SKM-1 treated with dmso at 0.1 percent for 144 hours (cell line): ENCODE data around the gene YIPF5.

Source experiments
- DNase-seq: peaks from one replicate; lab custom pipeline; 2025; ENCODE audit not compliant: unreplicated experiment; lab: John Stamatoyannopoulos, UW

Gene YIPF5

GRCh38 chr5:144183254-144183889 lies 12.9 kb upstream of the YIPF5 start:
- no peak for DNase-seq

- no peak for DNase-seq
These were observed 8.8 kb upstream of the YIPF5 start for GRCh38 chr5:144179226-144179625.

GRCh38 chr5:144177548-144177947 lies 7.1 kb upstream of the YIPF5 start:
- no peak for DNase-seq

GRCh38 chr5:144173766-144174165 lies 3.3 kb upstream of the YIPF5 start:
- DNase-seq: no peak

DNA sequence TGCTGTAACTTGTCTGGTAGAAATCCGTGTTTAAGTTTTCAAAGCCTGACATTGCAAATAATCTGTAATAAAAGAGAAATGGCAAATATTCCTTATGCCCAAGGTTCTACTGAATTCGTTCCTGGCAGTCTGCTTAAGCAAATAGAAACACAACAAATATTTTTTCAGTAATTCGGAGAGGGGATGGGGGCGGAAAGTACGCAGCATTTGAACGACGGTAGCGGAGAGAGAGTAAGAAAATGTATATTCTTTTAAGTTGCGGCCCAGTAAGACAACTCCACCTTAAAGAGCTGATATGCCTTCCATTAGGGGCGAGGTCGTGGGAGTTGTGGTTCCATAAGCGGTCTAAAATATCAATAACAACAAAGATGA lies 569 bp downstream of the YIPF5 start:
- DNase-seq: no peak

DNA sequence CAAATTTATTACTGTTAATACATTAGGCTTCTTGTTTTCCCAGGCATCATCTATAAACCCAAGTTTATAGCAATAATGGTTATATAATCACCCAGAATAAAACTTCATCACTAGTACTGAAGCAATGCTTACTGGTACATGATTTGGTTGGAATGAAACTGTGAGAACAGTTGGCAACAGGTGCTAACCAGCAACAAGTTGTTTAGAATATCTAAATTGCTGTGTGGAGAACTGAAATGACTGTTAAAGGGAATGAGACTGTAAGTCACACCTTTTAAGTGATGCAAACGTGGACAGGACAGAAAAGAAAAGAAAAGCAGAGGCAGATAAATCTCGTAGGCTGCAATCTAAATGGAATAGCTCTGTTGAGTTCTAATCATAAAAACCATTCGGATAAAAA lies 2.5 kb downstream of the YIPF5 start:
- no peak for DNase-seq

DNA sequence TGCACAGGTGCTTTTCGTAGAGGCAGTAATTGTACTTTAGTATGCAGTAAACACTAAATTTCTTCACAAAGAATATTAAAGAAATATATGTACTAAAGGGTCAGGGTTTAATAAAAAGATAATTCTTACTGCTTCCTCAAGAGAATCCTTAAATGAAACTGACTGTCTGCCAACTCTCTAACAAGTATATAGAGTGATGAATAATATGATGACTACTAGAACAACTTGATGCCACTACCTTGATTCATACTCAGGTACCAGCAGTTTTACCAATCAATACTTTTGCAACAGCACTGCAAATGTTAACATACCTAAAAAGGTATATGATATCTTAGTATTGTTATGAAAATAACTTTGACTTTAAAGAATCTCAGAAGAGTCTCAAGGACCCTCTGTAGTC lies 3.8 kb downstream of the YIPF5 start:
- DNase-seq: no peak

DNA sequence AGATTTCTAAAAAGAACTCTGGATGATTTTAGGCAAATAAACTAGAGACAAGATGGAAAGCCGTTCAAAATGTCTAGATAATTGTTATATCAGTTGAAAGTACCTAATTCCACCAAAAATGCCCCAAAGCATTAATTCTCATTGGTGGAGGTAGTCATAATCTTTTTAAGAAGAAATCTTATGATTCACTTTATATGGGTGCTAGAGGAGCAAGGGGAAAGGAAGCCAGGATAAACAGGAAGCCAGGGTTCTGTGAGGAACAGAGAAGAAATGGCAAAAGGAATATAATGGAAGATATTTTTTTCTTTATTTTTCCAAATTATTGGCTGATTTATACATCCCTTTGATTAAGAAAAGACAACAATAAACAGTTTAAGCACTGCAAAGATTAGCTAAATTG lies 7.8 kb downstream of the YIPF5 start:
- DNase-seq: no peak

DNA sequence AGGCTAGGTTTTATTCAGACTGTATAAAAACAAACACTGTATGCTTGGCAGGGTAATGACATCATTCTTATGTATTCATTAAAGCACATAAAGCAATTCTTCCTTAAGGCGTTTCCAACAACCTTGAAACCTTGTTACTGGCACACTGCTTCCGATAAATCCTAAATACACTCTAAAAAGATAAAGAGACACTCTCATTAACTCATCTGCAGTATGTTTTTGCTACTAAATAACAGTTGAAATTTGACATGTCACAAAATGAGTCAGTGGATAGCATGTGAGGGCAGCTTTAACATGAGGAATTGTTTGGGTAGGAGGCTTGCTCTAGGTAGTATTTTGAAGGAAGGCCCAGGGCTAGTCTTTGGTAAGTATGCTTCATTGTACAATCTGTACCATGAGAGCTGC lies 13.7 kb downstream of the YIPF5 start:
- no peak for DNase-seq

GRCh38 chr5:144151026-144151425 lies 19.4 kb downstream of the YIPF5 start:
- DNase-seq: no peak

GRCh38 chr5:144144956-144145751 lies 25.3 kb downstream of the YIPF5 start:
- DNase-seq: no peak

DNA sequence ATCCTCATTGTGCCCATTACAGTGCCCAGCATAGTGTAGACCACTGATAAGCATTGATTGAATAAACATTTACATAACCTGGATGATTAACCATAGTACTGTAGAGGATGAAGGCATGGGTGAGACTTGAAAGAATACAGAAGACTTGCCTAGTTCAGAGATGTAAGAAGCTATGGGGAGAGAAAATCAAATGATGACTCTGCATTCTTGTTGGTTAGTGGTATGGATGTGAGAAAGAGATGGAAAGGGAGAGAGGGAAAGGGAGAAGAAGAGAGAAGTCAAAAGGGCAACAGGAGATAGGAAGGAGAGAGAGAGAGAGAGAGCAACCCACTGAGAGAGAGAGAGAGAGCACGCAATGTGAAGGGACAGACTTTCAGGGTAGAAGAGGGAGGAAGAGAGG lies 26.8 kb downstream of the YIPF5 start:
- no peak for DNase-seq

DNA sequence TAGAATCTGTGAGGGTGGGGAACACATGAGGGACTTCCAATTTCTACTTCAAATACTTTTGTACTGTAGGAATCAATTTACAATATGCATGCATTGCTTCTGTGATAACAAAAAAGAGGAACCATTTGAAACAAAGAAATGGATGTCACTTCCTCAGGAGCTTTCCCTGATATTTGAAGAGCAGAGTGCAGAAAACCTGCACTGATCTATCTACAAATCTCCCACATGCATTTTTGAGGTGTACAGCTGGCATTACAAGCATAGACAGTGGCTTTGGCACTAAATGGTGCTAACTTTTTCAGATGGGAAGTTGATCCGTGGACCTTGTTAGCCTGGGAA lies 27.7 kb downstream of the YIPF5 start:
- DNase-seq: peak; percentile 30

DNA sequence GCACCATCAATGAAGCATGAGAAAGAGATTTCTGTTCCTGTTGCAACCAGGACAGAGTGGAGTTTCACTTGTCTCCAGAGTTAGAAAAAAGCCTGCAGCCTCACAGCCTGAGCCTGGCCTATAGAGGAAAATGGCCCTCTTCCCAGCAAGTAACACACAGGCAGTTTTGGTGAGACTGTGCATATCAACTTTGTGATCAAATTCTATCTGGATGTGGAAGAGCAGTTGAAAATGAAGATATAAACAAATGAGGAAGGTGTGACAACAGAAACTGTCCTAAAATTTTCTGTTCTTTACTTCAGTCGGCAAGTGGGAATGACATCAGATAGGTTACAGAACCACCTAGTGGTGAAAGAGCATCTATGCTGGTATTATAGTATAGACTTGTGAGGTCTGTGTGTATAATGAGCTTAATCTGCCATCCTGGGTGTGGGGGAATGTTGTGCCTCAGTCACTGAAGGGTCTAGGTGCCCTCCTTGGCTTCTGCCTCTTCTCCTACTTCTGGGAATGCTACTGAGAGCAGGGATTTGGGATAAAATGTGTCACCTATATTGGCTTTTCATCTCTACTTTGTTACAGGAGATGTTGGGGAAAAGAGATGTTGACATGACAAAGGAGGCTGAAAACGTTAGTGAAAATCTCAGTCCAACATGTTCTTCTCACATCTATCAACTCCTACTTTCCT lies 28.2 kb downstream of the YIPF5 start:
- peak; percentile 62 for DNase-seq

- DNase-seq: no peak
These were observed 28.9 kb downstream of the YIPF5 start for GRCh38 chr5:144141585-144141984.

- DNase-seq: no peak
These were observed 30.9 kb downstream of the YIPF5 start for GRCh38 chr5:144139586-144139985.

GRCh38 chr5:144135113-144135762 lies 35.2 kb downstream of the YIPF5 start:
- no peak for DNase-seq

DNA sequence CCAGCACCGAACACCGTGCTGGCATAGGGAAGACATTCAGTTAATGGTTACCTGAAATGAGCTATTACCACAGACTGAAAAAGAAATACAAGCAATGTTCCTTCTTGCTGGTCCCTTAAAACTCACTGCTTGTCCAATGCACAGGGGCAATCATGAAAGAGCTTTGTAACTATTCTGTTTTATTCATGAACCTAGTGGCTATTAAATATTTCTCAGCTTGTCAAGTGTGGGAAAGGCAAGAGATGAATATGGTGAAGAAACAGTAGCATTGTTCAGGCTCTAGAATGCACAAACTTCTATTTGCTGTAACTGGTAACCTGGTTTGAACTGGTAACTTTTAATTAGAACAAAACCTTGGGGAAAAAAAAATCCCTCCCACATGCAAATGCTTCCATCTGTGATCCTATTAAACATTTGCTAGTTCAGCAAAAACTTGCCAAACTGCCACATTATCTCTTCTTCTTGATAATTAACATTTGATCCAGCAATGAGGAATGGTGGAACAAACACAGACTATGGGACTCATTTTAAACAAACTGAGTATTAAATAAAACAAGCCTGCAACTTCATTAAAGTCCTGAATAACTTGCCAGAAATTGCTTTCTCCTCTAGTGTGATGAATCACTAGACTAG lies 36.1 kb downstream of the YIPF5 start:
- no peak for DNase-seq

GRCh38 chr5:144133050-144133633 lies 37.3 kb downstream of the YIPF5 start:
- no peak for DNase-seq

DNA sequence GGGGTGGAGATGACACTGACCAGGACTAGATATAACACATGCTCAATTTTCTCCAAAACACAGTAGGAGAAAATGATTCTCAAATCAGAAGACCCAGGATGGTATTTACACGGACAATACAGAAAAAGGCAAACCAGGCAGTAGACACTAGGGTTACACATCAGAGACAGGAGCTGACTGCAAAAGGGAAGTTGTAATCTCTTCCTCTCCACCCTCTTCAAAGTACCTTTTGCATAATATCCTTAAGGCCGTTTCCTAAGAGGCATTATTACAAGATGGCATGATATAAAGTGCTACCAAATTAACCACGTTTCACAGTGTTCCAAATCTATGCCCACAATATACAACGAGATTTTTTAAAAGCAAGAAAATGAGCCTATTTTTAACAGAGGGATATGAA lies 39.2 kb downstream of the YIPF5 start:
- peak; percentile 84 for DNase-seq

- DNase-seq: no peak
These were observed 40.2 kb downstream of the YIPF5 start for GRCh38 chr5:144130306-144130705.
